H1 (cell line): ENCODE results near the gene SLMAP. TPM values are rescaled to one million over a fixed set of nuclear protein-coding genes. Genes with fewer than 3 reads are reported as not detected.
A peak's percentile ranks its signal among the peaks of the same experiment; 100 is the strongest.

Experiments used
- CTCF ChIA-PET: fragments of 300-600 bp; sonication (Branson Sonifier 250); formaldehyde crosslinking; loops from one replicate; lab custom pipeline; 2021; ENCODE audit not compliant: partially characterized antibody; lab: Charles Lee
- POLR2A ChIA-PET: fragments of 300-600 bp; sonication (Branson Sonifier 250); formaldehyde crosslinking; loops from one replicate; lab custom pipeline; 2021; ENCODE audit warnings: inconsistent platforms; ENCODE audit not compliant: partially characterized antibody; lab: Charles Lee
- DNase-seq, 2 experiments: peaks; one replicate each; pipeline versions ENCODE4 v3.0.0 to v3.0.0-alpha.2; 2010 to 2022; ENCODE audit warnings: low spot score in 2 of 2, low read depth in 1 of 2, mixed read lengths in 1 of 2
- FAIRE-seq: peaks from 2 replicates; lab custom pipeline; 2011; peaks lifted over from hg19 to GRCh38; lab: Jason Lieb, UNC
- H2AFZ ChIP-seq: 2 replicates; pipeline ENCODE4 v1.8.1; 2012; ENCODE audit warnings: low read length, inconsistent platforms
- H2AK5ac ChIP-seq: 2 replicates; pipeline ENCODE4 v1.6.1; 2013; ENCODE audit warnings: low read depth, low read length
- H2BK120ac ChIP-seq: replicated peaks from 2 replicates; pipeline ENCODE3; 2013; ENCODE audit warnings: low read depth, low read length, inconsistent platforms
- H2BK12ac ChIP-seq: 2 replicates; pipeline ENCODE4 v1.6.1; 2013; ENCODE audit warnings: low read depth, low read length
- H2BK15ac ChIP-seq: 2 replicates; pipeline ENCODE4 v1.6.1; 2013; ENCODE audit warnings: low read length
- H2BK20ac ChIP-seq: 2 replicates; pipeline ENCODE4 v1.6.1; 2013; ENCODE audit warnings: low read length
- H2BK5ac ChIP-seq: 2 replicates; pipeline ENCODE4 v1.6.1; 2013; ENCODE audit warnings: low read depth, low read length
- H3K14ac ChIP-seq: 2 replicates; pipeline ENCODE4 v1.6.1; 2013; ENCODE audit warnings: inconsistent platforms; ENCODE audit not compliant: insufficient read length
- H3K18ac ChIP-seq: 2 replicates; pipeline ENCODE4 v1.6.1; 2013; ENCODE audit warnings: low read length; ENCODE audit errors: extremely low read depth
- H3K23ac ChIP-seq: 2 replicates; pipeline ENCODE4 v1.6.1; 2013; ENCODE audit warnings: inconsistent platforms; ENCODE audit not compliant: insufficient read length
- H3K23me2 ChIP-seq: 2 replicates; pipeline ENCODE4 v1.6.1; 2013; ENCODE audit warnings: low read depth, low read length
- H3K27ac ChIP-seq: 2 replicates; pipeline ENCODE4 v1.6.1; 2011; ENCODE audit warnings: low read depth, low read length, inconsistent platforms
- H3K27me3 ChIP-seq, 4 experiments: replicated peaks in 1 of 4; 1 replicate in 1 of 4; 2 replicates in 3 of 4; pipeline versions ENCODE4 v1.6.1 to v1.8.1; 2011 to 2013; ENCODE audit warnings: low read length in 3 of 4, mild to moderate bottlenecking in 3 of 4, inconsistent platforms in 2 of 4, mixed read lengths in 2 of 4, moderate library complexity in 1 of 4; ENCODE audit not compliant: control insufficient read depth in 3 of 4, insufficient read depth in 3 of 4; ENCODE audit errors: extremely low read depth in 1 of 4
- H3K36me3 ChIP-seq, 4 experiments: 2 replicates each; pipeline versions ENCODE4 v1.6.1 to v1.8.1; 2011 to 2013; ENCODE audit warnings: mild to moderate bottlenecking in 4 of 4, low read length in 3 of 4, moderate library complexity in 2 of 4, control low read depth in 1 of 4, inconsistent platforms in 1 of 4; ENCODE audit not compliant: insufficient read depth in 4 of 4, control insufficient read depth in 2 of 4
- H3K4ac ChIP-seq: replicated peaks from 2 replicates; pipeline ENCODE3; 2013; ENCODE audit warnings: low read length, low read depth, mixed read lengths, inconsistent platforms; ENCODE audit not compliant: insufficient read length
- H3K4me1 ChIP-seq, 4 experiments: replicated peaks in 1 of 4; 1 replicate in 1 of 4; 2 replicates in 3 of 4; pipeline versions ENCODE4 v1.6.1 to v1.8.1; 2011 to 2013; ENCODE audit warnings: low read length in 3 of 4, inconsistent platforms in 2 of 4, mixed read lengths in 1 of 4; ENCODE audit not compliant: insufficient read depth in 4 of 4, control insufficient read depth in 3 of 4
- H3K4me2 ChIP-seq, 2 experiments: 2 replicates each; pipeline versions ENCODE4 v1.6.1 to v1.8.1; 2011 to 2013; ENCODE audit warnings: low read depth in 2 of 2, low read length in 2 of 2, control low read depth in 1 of 2, inconsistent platforms in 1 of 2, mild to moderate bottlenecking in 1 of 2; ENCODE audit not compliant: insufficient read depth in 1 of 2
- H3K4me3 ChIP-seq, 4 experiments: fragments of 200-600, 300-600 bp in 1 of 4; sonication (generic), shearing (Covaris generic), sonication (Bioruptor Twin) in 1 of 4; 2 replicates each; pipeline versions ENCODE4 v1.5.1 to v1.8.1; 2011 to 2016; ENCODE audit warnings: low read length in 4 of 4, low read depth in 3 of 4, control low read depth in 2 of 4, inconsistent platforms in 2 of 4, mild to moderate bottlenecking in 2 of 4, mixed read lengths in 1 of 4, moderate library complexity in 1 of 4; ENCODE audit not compliant: insufficient read depth in 2 of 4; ENCODE audit errors: extremely low read depth in 1 of 4
- H3K56ac ChIP-seq: replicated peaks from 2 replicates; pipeline ENCODE3; 2013; ENCODE audit warnings: low read depth, mild to moderate bottlenecking, mixed read lengths, low read length, inconsistent platforms; ENCODE audit not compliant: insufficient read length
- H3K79me1 ChIP-seq: 2 replicates; pipeline ENCODE4 v1.6.1; 2013; ENCODE audit warnings: low read depth, low read length, control low read depth
- H3K79me2 ChIP-seq, 2 experiments: 2 replicates each; pipeline versions ENCODE4 v1.6.1 to v1.8.1; 2012 to 2013; ENCODE audit warnings: low read length in 2 of 2, mild to moderate bottlenecking in 2 of 2, inconsistent platforms in 1 of 2; ENCODE audit not compliant: insufficient read depth in 2 of 2, control insufficient read depth in 1 of 2
- H3K9ac ChIP-seq, 4 experiments: replicated peaks in 1 of 4; 1 replicate in 1 of 4; 2 replicates in 3 of 4; pipeline versions ENCODE4 v1.6.1 to v1.8.1; 2011 to 2013; ENCODE audit warnings: low read depth in 3 of 4, low read length in 3 of 4, control low read depth in 2 of 4, mild to moderate bottlenecking in 2 of 4, moderate library complexity in 2 of 4, inconsistent platforms in 1 of 4; ENCODE audit errors: extremely low read depth in 1 of 4
- H3K9me3 ChIP-seq, 2 experiments: 2 replicates each; pipeline versions ENCODE4 v1.6.1 to v1.8.1; 2012 to 2013; ENCODE audit warnings: mild to moderate bottlenecking in 2 of 2, moderate library complexity in 2 of 2, control low read depth in 1 of 2, inconsistent platforms in 1 of 2, low read depth in 1 of 2, low read length in 1 of 2, mixed read lengths in 1 of 2; ENCODE audit not compliant: insufficient read depth in 2 of 2
- H4K20me1 ChIP-seq, 2 experiments: replicated peaks in 1 of 2; 2 replicates each; pipeline versions ENCODE3 to v1.8.1; 2011 to 2013; ENCODE audit warnings: inconsistent platforms in 2 of 2, low read length in 2 of 2, mild to moderate bottlenecking in 1 of 2; ENCODE audit not compliant: insufficient read depth in 2 of 2, control insufficient read depth in 1 of 2
- H4K5ac ChIP-seq: 2 replicates; pipeline ENCODE4 v1.6.1; 2013; ENCODE audit warnings: low read length, low read depth, mixed read lengths, inconsistent platforms; ENCODE audit not compliant: insufficient read length
- H4K8ac ChIP-seq: 2 replicates; pipeline ENCODE4 v1.8.0; 2013; ENCODE audit warnings: mild to moderate bottlenecking, moderate library complexity, low read length, inconsistent platforms; ENCODE audit not compliant: insufficient read depth; ENCODE audit errors: extremely low read depth
- H4K91ac ChIP-seq: replicated peaks from 2 replicates; pipeline ENCODE3; 2013; ENCODE audit warnings: low read length, mixed read lengths, inconsistent platforms; ENCODE audit not compliant: insufficient read length
- ATF3 ChIP-seq: IDR thresholded peaks from 2 replicates; pipeline ENCODE4 v1.6.1; 2011; ENCODE audit warnings: low read depth, mild to moderate bottlenecking, low read length; ENCODE audit not compliant: insufficient read depth
- CBX8 ChIP-seq: fragments of 300-800, 300-1000 bp; sonication (generic); IDR thresholded peaks from 2 replicates; pipeline ENCODE4 v1.7.1; 2016; ENCODE audit warnings: low read depth, low read length, borderline replicate concordance
- EZH2 ChIP-seq: fragments of 200-600 bp; sonication (generic); IDR thresholded peaks from 2 replicates; pipeline ENCODE4 v1.7.1; 2012; ENCODE audit warnings: low read depth, mild to moderate bottlenecking, moderate library complexity, low read length, inconsistent platforms; ENCODE audit not compliant: severe bottlenecking
- POU5F1 ChIP-seq: IDR thresholded peaks from 2 replicates; pipeline ENCODE4 v1.6.1; 2011; ENCODE audit warnings: low read depth, mild to moderate bottlenecking, low read length, moderate library complexity
- SIX5 ChIP-seq: IDR thresholded peaks from 2 replicates; pipeline ENCODE4 v1.6.1; 2011; ENCODE audit warnings: mild to moderate bottlenecking, low read depth, low read length
- TEAD4 ChIP-seq: IDR thresholded peaks from 2 replicates; pipeline ENCODE4 v1.6.1; 2012; ENCODE audit warnings: low read depth, low read length, inconsistent platforms, mixed read lengths
- WGBS, 2 experiments: shearing (Covaris generic) in 1 of 2; methylation state at CpG; one replicate each; pipeline versions ENCODE4 v1.1.6 to v1.1.7; 2013 to 2015; ENCODE audit warnings: low lambda C conversion rate in 2 of 2, mixed read lengths in 2 of 2, inconsistent platforms in 1 of 2, low coverage in 1 of 2, missing lambda C conversion rate in 1 of 2; ENCODE audit not compliant: insufficient replicate concordance in 2 of 2, insufficient coverage in 1 of 2, insufficient read length in 1 of 2; ENCODE audit errors: extremely low coverage in 1 of 2, missing lambda C conversion rate in 1 of 2; 5-methylcytosine and 5-hydroxymethylcytosine counted together
- polyA plus RNA-seq, 7 experiments: library from polyadenylated mRNA; depleted of rRNA in 3 of 7; stranded (reverse) in 5 of 7; unstranded in 2 of 7; fragments of >200 nt in 5 of 7; fragments of 200-250 nt in 2 of 7; gene quantifications; 1 replicate in 5 of 7; 2 replicates in 1 of 7; 4 replicates in 1 of 7; pipeline versions ENCODE4 v1.2.1 to v1.2.3, GENCODE V29; 2011 to 2013; ENCODE audit warnings: missing spikeins in 2 of 7, mixed read lengths in 2 of 7
- total RNA-seq: library from RNA; stranded (reverse); fragmentation: NEBNext Ultra II Directional; extraction: Animal tissue kit (Norgen Biotek cat#: 25700); gene quantifications from 2 replicates; pipeline ENCODE4 v1.2.1, GENCODE V29; 2021

Gene SLMAP
- total and polyA plus RNA-seq, 2 of the 8 experiments (the other 6 are each of a cell fraction or from before 2014, with no cell fraction given) = 13.6 to 70.4 TPM

DNA sequence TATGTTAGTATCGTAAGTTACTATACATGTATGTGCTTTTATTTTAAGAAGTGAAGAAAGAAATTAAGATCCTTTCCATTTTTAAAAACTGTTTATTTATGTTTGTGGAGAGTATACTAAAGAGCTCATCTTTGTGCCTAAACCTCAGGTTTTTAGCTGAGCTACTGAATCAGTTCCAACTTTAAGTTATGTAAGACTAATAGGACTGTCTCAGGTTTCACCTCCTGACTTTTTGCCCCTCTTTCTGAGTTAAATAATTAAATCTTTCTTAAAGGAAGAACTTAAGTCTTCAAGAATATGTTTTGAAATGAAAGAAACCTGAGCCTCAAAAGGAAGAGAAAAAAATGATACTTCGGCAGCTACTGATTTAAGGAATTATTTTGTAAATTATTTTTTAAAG lies 2.6 kb downstream of the SLMAP start:
- Histone ChIP-seq H4K91ac (no peak overlapping the region), H3K56ac (no peak overlapping the region), H2BK15ac (no peak overlapping the region), H3K4me1 (peaks cover 0 to 7% (median under 1%) of the 10 kb centered on the region in 4 experiments; a peak in 2 of 7 replicates), H3K9me3 (no peaks in the 10 kb centered on the region), H3K14ac (no peak overlapping the region), H3K27me3 (no peaks in the 10 kb centered on the region), H3K27ac (no peak overlapping the region), H3K18ac (no peak overlapping the region), H2AK5ac (no peak overlapping the region), H2BK120ac (no peak overlapping the region), H2BK5ac (no peak overlapping the region), H2AFZ (no peak overlapping the region), H3K4me2 (peak overlapping the region; percentile 85 to 91), H4K8ac (no peak overlapping the region), H3K23me2 (peaks cover 10% of the 10 kb centered on the region), H4K5ac (no peak overlapping the region), H3K79me2 (peaks cover 3 to 61% of the 10 kb centered on the region in 2 experiments), H3K79me1 (no peaks in the 10 kb centered on the region), H3K4ac (no peak overlapping the region), H3K36me3 (no peaks in the 10 kb centered on the region; a peak in 1 of 8 replicates), H3K23ac (no peak overlapping the region), H3K9ac (no peak overlapping the region), H2BK20ac (no peak overlapping the region), H4K20me1 (peaks cover 12% of the 10 kb centered on the region in 2 experiments), H3K4me3 (peak overlapping the region in 3 of 4 experiments; percentile 69 to 92 (median 90); a peak in 5 of 8 replicates), H2BK12ac (no peak overlapping the region)
- ChIA-PET CTCF (interaction anchor here (2.1 kb wide), 1 partner anchor 98 kb away, joined by 11 read pairs; no protein-coding TSS in a partner anchor), POLR2A (interaction anchor here (0.8 to 1.6 kb wide), 4 partner anchors 12 to 163 kb away, joined by 3 to 6 read pairs (median 4); partner anchors contain the start of genes ARF4 and DENND6A)
- FAIRE-seq = no peak
- WGBS, 2 experiments = 98% methylated on average over 2 of the region's 2 CpGs; no CpG with 5 or more reads in 1 of the 2 experiments
- no peak for TF ChIP-seq EZH2
- no peak for TF ChIP-seq ATF3
- TF ChIP-seq POU5F1 = no peak
- no peak for TF ChIP-seq TEAD4
- no peak for TF ChIP-seq SIX5
- no peak for TF ChIP-seq CBX8
- no peak for DNase-seq
